T-helper 9 cell (primary cell): ENCODE data around the gene RBM10.

Experiments used
- DNase-seq: peaks from one replicate; pipeline ENCODE4 v3.0.0-alpha.2; 2020

Gene RBM10

DNA sequence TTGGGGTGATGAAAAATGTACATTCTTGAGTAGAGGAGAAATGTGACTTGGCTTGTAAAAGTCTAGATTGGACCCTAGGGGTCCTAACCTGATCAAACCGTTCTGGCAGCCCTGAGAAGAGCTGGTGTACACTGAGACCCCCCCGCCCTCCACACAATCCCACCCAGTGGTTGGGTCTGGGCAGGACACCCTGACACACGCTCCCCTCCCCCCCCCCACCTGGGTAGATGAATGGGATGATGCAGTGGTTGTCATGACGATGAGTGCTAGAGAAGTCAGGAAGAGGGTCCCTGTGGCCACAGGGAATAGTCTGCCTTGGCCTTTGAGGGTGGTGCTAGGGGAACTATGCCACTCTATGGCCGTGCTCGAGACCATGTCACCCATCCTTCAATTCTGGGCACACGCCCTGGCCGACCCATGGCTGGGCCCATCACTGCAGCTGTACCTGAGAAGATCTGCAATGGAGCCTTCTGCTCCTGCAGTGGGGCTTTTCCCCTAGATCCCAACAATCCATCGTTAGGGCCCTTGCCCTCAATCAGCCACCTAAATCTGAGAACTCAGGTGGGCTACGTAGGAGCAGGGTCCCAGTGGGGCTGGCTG, 77.8 kb downstream of the RBM10 start:
- DNase-seq = no peak

DNA sequence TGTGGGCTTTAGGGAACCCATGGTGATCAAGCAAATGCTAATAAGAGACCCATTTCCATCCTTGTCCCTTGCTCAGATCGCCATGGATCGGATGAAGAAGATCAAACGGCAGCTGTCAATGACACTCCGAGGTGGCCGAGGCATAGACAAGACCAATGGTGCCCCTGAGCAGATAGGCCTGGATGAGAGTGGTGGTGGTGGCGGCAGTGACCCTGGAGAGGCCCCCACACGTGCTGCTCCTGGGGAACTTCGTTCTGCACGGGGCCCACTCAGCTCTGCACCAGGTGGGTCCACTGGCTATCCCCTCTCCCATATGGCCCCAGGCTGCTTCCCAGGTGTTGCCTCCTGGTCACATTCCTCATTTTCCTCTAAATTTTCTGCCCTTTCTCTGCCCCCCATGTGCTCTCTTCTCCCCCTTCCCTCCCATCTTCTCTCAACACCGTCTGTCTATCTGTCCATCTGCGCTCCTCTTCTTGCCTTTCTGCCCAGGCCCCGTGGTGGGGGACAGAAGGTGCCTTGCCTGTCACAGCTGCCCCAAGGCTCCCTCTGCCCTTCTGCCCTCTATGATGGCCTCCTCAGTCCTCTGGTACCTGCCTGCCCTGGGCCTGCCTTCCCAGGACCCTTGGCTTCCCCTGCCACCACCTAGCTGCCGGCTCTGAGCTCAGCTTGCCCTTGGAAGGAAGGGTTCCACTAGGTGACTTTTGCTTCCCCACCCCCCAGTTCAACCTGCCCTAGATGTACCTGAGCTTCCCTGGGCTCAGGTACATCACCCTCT, 78.6 kb downstream of the RBM10 start:
- no peak for DNase-seq

DNA sequence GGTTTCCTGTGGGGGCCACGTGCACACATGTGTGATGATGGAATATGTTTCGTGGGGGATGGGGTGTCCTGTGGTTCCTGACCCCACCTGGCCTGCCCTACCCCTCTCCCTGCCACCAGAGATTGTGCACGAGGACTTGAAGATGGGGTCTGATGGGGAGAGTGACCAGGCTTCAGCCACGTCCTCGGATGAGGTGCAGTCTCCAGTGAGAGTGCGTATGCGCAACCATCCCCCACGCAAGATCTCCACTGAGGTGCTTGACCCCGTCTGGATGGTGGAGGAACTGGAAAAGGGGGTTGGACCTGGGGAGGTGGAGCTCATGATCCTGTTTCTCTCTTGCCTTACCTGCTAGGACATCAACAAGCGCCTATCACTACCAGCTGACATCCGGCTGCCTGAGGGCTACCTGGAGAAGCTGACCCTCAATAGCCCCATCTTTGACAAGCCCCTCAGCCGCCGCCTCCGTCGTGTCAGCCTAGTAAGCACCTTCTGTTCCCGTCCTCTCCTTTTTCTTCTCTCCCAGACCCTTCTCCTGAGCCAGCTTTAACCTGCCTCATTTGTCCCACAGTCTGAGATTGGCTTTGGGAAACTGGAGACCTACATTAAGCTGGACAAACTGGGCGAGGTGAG, 79.4 kb downstream of the RBM10 start:
- DNase-seq = no peak

DNA sequence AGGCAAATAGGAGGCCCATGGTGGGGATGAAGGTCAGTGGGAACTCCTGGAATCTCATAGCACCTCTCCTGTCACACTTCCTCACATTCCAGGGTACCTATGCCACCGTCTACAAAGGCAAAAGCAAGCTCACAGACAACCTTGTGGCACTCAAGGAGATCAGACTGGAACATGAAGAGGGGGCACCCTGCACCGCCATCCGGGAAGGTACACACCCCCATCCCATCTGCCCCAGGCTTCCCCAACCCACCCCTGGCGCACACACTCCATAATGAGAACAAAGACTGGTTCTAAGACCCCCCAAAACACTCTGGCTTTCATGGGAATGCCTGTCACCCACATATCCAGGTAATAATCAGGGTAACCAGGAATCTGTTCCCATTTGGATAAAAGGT, 79.9 kb downstream of the RBM10 start:
- DNase-seq = no peak

DNA sequence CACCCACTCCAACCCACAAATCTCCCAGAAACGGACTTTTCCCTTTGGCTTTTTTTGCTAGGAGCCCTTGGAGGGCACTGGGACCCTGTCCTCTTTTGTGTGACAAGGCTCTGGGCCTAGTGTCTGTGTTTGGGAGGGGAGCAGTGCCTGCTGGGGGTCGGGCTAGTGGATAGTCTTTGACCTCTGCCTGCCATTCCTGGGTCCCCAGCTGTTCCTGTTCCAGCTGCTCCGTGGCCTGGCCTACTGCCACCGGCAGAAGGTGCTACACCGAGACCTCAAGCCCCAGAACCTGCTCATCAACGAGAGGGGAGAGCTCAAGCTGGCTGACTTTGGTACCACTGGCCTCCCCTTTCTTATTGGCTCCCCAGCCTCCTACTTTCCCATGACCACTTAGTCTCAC, 81.0 kb downstream of the RBM10 start:
- DNase-seq = no peak

DNA sequence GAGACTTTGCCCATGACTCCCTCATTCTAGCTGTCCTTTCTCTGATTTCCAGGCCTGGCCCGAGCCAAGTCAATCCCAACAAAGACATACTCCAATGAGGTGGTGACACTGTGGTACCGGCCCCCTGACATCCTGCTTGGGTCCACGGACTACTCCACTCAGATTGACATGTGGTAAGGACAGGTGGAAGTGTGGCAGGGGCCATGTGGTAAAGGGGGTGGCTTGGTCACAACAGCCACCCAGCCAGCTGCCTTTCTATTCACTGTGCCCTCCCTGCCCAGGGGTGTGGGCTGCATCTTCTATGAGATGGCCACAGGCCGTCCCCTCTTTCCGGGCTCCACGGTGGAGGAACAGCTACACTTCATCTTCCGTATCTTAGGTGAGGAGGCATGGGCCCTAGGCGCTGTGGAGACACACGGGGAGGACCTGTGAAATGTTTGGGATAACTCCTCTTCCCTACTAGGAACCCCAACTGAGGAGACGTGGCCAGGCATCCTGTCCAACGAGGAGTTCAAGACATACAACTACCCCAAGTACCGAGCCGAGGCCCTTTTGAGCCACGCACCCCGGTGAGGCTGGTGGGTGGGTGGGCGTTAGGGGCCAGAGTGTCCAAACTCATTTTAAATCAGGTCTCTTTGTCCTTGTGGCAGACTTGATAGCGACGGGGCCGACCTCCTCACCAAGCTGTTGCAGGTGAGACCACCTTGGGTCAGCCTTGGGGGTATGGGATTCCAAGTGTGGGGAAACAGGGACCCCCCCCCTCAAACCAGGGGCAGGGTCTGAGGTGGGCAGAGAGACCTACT, 81.7 kb downstream of the RBM10 start:
- no peak for DNase-seq

DNA sequence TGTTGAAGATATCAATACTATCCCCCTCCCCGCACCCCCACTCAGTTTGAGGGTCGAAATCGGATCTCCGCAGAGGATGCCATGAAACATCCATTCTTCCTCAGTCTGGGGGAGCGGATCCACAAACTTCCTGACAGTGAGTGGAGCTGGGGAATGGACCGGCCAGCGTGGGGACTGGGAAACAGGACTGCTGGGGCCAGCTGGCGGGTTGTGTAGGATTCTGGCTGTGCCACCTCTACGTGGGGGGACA, 82.2 kb downstream of the RBM10 start:
- DNase-seq = no peak

DNA sequence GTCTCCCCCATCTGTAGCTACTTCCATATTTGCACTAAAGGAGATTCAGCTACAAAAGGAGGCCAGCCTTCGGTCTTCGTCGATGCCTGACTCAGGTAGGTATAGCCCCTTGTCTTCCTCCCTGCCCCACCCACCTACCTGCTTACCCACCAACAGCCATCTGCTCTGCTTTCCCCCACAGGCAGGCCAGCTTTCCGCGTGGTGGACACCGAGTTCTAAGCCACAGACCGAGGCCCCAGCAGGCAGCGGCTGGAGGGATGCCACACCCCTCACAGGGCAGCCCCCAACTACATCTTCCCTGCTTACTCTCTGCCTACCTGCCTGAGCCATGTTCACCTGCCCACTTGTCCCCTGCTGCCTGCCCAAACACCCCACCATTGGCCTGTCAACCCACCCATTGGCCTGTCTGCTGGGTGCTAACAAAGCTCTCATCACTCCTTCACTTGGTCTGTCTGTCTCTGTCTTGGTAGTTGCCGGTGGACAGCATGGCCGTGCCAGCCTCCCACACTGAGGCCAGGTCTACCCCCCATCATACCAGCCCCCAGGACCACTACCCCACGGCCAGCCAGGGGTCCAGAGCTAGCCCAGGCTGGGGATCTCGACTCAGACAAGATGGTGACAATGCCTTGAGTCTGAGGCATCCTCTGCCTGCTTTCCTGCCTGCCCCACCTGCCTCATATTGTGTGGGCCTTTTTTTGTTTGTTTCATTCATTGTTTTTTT, 83.7 kb downstream of the RBM10 start:
- no peak for DNase-seq

DNA sequence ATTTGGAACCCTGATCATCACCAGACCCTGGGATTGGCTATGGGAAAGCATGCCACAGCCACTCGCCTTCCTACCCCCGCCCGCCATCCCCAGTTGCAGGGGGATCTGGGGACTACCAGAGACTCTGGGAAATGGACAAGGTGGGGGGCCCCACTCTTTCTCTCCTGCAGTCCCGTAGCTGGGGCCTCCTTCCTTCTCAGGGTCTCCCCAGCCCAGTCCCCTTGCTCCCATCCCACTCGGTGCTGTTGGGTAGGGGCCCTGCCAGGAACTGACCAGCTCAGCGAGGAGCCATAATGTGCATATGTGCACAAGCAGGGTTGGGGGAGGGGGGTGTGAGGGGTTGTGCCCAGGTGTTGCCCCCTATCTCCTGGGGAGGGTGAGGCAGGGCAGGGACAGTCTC, 84.4 kb downstream of the RBM10 start:
- no peak for DNase-seq

DNA sequence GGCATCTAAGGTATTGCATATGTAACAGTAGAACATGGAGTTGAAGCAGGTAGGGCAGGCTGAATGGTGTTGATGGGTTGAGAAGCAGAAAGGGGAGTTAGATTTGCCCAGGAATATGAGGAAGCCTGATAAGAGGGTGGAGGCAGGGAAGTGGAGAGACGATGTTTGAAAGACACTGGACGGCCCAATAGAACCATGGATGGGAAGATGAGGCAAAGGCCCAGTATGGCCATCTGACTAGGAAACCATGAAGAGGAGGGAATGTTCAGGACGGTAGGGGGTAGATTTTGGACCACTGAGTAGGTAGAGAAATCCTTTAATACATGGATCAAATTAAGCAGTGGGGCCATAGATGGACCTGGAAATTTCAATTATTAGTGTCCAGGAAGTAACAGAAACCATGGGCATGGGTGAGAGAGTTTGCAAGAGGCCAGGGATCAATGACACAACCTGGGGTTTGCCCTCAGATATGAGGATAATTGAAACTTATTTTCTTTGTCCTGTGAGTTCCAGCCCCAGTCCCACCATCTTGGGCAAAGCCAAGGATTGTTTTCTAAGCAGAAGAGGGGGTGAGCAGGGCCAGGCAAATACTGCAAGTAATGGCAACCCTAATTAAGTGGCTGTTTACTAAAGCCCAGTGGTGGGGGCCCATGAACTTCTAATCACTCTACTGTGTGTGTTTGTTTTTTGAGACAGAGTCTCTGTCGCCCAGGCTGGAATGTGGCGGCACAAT, 85.3 kb downstream of the RBM10 start:
- no peak for DNase-seq

DNA sequence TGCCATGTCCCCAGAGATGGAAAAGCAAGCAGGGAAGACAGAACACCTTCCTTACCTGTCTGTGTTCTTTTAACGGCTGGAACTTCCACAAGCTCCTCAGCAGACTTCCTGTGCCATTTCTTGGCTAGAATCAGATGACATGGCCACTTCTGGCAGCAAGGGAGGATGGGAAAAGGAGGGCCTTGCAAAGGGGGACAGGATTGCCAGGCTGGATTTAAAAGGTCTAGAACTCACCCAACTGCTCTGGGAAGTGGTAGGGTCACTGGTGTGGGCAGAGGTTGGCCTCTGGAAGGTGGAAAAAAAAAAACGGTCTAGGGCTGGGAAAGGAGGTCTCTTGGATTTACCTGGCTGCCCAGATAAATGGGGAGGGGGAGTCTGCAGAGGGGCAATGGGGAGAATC, 86.1 kb downstream of the RBM10 start:
- no peak for DNase-seq

DNA sequence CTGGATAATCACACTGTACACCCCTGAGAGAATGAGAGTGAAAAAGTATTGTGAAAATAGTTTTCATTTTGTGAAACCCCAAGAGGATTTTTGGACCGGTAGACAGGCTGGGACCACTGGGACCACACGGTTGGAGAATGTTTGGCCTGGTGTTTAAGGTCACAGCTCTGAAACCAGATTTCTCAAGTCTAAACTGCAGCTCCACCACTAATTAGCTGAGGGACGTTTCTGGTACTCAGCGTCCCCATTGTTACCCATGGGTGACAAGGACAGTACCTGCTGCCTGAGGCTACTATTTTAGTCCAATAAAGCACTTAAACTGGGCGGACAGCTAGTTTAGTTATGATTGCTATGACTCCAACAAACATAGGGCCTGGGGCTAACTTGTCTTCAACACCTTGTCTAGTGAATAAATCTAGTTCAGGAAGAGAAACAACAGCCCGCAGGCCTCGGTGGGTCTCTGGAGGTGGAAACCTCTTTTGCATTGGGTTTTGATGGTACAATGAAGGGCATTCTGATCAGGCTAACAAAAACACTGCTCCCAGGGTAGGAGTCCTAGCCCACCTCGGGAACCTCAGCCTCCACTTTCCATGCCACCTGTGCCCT, 87.3 kb downstream of the RBM10 start:
- no peak for DNase-seq

DNA sequence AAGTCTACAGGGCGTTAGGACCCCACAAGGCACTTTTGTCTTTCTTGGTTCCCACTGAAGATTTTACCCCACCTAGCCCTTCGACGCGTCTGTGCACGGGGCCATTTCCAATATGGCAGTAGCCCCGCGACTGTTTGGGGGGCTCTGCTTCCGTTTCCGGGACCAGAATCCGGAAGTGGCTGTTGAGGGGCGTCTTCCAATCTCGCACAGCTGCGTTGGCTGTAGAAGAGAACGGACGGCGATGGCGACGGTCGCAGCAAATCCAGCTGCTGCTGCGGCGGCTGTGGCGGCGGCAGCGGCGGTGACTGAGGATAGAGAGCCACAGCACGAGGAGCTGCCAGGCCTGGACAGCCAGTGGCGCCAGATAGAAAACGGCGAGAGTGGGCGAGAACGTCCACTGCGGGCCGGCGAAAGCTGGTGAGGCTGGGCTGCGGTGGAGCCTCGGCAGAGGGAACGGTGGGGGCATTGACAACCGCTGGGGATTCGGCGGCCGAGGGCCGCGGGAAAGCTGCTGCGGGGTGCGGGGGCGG, 87.8 kb downstream of the RBM10 start, which contains the start of gene USP11:
TSS of gene USP11 (plus strand) at position 207 of the 530 bp plus-strand sequence. CDS start at position 242, 35 bp downstream.
- DNase-seq = peak; percentile 23

DNA sequence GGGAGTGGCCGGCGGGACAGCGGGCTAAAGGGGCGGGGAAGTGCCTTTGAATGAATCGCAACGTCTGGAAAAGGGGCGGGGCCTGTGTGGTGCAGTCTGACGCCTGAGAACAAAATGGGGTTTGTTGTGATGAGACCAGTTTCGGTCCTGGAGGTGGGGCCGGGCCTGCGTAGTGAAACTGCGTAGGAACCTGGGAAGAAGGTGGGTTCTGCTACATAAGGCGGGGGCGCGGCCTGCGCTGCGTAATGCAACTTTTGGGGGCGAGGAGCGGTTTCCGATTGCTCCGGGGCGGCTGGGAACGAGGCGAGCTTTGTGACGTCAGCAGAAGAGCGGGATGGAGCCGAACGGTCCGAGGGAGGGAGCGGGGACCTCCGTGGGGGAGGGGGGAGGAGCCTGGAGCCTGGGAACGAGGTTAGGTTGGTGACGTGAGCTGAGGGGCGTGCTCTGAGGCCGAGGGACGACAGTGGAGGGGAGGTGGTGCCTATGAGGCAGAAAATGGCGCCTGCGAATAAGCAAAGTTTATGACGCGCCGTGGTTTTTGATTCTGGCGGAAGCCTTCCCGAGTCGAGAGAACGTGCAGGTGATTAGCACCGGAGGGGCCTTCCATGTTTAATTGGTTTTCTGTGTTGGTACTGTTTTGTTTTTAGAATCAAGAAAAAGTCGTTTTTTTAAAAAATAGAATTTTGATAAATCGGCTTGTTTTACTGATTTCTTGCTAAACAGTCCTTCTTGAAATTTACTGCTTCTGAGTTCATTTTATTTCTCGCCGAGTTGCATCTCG, 88.5 kb downstream of the RBM10 start:
- peak; percentile 90 for DNase-seq

DNA sequence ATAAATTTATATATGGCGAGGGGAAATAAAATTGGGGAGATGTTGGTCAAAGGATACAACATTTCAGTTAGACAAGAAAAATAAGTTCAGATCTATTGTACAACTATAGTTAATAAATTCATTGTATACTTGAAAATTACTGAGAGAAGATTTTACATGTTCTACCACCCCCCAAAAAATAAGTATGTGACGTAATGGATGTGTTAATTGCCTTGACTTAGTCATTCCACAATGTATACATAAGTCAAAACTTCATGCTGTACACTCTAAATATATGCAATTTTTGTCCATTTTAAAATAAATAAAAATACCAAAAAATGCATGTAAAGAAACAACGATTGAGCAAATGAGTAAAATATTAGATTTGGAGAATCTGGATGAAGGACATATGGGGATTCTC, 89.6 kb downstream of the RBM10 start:
- DNase-seq = no peak

DNA sequence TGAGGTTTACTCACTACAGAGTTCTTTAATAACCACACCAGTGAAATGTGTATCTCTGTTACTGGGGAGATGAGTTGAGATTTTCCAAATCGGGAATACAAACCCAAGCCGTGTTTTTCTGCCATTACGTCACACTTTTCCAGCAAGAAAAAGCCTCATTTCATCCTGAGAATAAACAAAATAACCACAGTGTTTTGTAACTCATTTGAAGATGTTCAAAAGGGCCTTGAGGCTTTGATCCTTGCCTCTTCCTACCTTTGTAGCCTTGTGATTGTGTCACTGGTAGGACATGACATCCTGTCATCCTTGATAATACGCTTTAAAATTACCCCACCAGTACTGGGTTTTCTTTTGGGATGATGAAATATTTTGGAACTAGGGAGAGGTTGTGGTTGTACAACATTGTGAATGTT, 90.7 kb downstream of the RBM10 start:
- DNase-seq = no peak
